ENCODE data around the gene DNMT3A.

DNA sequence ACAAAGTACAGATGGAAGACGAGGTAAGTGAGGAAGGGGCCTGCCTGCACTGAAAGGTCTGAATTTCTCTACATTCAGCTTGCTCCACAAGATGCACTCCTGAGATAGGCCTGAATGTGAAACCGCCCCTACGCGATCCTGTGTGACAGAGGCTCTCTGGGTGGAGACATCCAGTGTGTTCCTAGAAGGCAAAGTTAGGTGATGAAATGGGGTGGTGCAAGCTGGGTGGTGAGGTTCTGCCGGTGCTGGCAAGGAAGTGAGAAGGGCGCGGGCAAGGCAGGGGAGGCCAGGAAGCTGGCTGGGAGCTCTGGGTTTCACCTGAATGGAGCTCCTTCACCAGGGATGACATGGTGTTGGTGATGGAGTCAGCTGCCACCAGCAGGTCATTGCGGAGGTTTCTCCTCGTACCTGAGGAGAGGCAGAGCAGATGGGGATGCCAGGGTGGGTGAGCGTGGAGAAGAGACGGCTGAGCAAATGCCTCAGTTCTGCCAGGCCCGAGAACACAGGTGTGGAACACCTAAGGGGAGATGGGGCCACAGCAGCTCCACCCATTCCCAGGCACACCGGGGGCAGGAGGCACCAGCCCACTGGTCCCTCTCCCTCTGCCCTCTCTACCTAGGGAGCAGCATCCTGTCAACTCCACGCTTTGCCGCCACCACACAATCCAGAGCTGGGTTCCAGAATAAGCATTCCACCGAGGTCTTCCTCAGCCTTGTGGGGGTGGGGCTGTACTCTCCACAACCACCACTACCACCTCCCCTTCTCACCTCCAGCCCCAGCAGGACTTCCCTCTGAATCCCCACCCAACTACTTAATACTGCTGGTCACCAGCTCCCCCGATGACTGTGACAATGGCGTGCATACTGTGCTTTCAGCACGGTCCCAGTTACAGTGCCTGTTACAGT is 45.5 kb upstream of the DNMT3A start:
- TF ChIP-seq, protein P1, sequence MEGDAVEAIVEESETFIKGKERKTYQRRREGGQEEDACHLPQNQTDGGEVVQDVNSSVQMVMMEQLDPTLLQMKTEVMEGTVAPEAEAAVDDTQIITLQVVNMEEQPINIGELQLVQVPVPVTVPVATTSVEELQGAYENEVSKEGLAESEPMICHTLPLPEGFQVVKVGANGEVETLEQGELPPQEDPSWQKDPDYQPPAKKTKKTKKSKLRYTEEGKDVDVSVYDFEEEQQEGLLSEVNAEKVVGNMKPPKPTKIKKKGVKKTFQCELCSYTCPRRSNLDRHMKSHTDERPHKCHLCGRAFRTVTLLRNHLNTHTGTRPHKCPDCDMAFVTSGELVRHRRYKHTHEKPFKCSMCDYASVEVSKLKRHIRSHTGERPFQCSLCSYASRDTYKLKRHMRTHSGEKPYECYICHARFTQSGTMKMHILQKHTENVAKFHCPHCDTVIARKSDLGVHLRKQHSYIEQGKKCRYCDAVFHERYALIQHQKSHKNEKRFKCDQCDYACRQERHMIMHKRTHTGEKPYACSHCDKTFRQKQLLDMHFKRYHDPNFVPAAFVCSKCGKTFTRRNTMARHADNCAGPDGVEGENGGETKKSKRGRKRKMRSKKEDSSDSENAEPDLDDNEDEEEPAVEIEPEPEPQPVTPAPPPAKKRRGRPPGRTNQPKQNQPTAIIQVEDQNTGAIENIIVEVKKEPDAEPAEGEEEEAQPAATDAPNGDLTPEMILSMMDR (IDR thresholded peaks at IDR 0.05 in 4 of 5, conservative IDR thresholded peaks at IDR 0.05 in 1 of 5): no peak
- TF ChIP-seq POLR2A (IDR thresholded peaks at IDR 0.05): no peak
